IMR-90 (cell line): ENCODE measurements around the gene TAS2R38. TPM values are rescaled to one million over a fixed set of nuclear protein-coding genes. Genes with fewer than 3 reads are reported as not detected.

Experiments
- ATAC-seq: fragments of 200-7000 bp; cut with Tn5 transposase; 2 replicates; pipeline ENCODE4 v1.9.1; 2020; ENCODE audit warnings: low read depth, mild to moderate bottlenecking, moderate library complexity
- BruUV-seq: library from RNA; stranded (reverse); fragments of 400-500 nt; replicated peaks from 2 replicates; lab custom pipeline; 2021; lab: Mats Ljungman, UMichigan
- CTCF ChIA-PET: fragments of 300-600 bp; formaldehyde crosslinking; extraction: SDS; loops from one replicate; lab custom pipeline; 2021; ENCODE audit warnings: antibody characterized with exemption; lab: Yijun Ruan, JAX
- POLR2A ChIA-PET: fragments of 300-600 bp; sonication (Branson Sonifier 250); formaldehyde crosslinking; loops from one replicate; lab custom pipeline; 2022; ENCODE audit warnings: antibody characterized with exemption; ENCODE audit not compliant: unreplicated experiment; lab: Charles Lee
- DNase-seq: peaks from one replicate; pipeline ENCODE4 v3.0.0; 2013
- H2AFZ ChIP-seq: replicated peaks from 2 replicates; pipeline ENCODE3; 2013; ENCODE audit warnings: low read length, mild to moderate bottlenecking; ENCODE audit not compliant: poor library complexity
- H2AK5ac ChIP-seq: 2 replicates; pipeline ENCODE4 v1.6.1; 2013; ENCODE audit warnings: low read depth, low read length, inconsistent platforms
- H2AK9ac ChIP-seq: replicated peaks from 2 replicates; pipeline ENCODE3; 2013; ENCODE audit warnings: mild to moderate bottlenecking, low read depth, low read length, moderate library complexity; ENCODE audit not compliant: poor library complexity
- H2BK120ac ChIP-seq: 2 replicates; pipeline ENCODE4 v1.6.1; 2013; ENCODE audit warnings: low read depth, low read length, inconsistent platforms
- H2BK15ac ChIP-seq: 3 replicates; pipeline ENCODE4 v1.6.1; 2013; ENCODE audit warnings: low read depth, low read length, inconsistent platforms
- H2BK20ac ChIP-seq: 2 replicates; pipeline ENCODE4 v1.6.1; 2013; ENCODE audit warnings: low read depth, mild to moderate bottlenecking, inconsistent platforms, low read length, moderate library complexity
- H2BK5ac ChIP-seq: 2 replicates; pipeline ENCODE4 v1.6.1; 2013; ENCODE audit warnings: mild to moderate bottlenecking, low read depth, low read length, inconsistent platforms; ENCODE audit not compliant: poor library complexity, severe bottlenecking
- H3K14ac ChIP-seq: replicated peaks from 2 replicates; pipeline ENCODE4 v1.6.1; 2013; ENCODE audit warnings: low read depth, low read length, inconsistent platforms
- H3K18ac ChIP-seq: 2 replicates; pipeline ENCODE4 v1.6.1; 2013; ENCODE audit warnings: low read depth, low read length, control low read depth
- H3K23ac ChIP-seq: 2 replicates; pipeline ENCODE4 v1.6.1; 2013; ENCODE audit warnings: low read depth, low read length, inconsistent platforms
- H3K27ac ChIP-seq: 2 replicates; pipeline ENCODE4 v1.5.1; 2013; ENCODE audit warnings: mild to moderate bottlenecking, control low read depth, low read length; ENCODE audit not compliant: insufficient read depth
- H3K27me3 ChIP-seq: 2 replicates; pipeline ENCODE4 v1.6.1; 2013; ENCODE audit warnings: low read length; ENCODE audit not compliant: control insufficient read depth, insufficient read depth
- H3K36me3 ChIP-seq: 2 replicates; pipeline ENCODE4 v1.6.1; 2013; ENCODE audit warnings: low read length, mixed read lengths; ENCODE audit not compliant: control insufficient read depth, insufficient read depth
- H3K4ac ChIP-seq: 2 replicates; pipeline ENCODE4 v1.6.1; 2013; ENCODE audit warnings: low read depth, low read length, inconsistent platforms
- H3K4me1 ChIP-seq: 2 replicates; pipeline ENCODE4 v1.6.1; 2013; ENCODE audit warnings: low read length, mixed read lengths; ENCODE audit not compliant: control insufficient read depth, insufficient read depth
- H3K4me2 ChIP-seq: 2 replicates; pipeline ENCODE4 v1.6.1; 2013; ENCODE audit warnings: low read depth, mild to moderate bottlenecking, control low read depth, low read length, moderate library complexity
- H3K4me3 ChIP-seq: 2 replicates; pipeline ENCODE4 v1.5.1; 2013; ENCODE audit warnings: low read depth, mild to moderate bottlenecking, control low read depth, low read length, moderate library complexity; ENCODE audit not compliant: insufficient read depth
- H3K56ac ChIP-seq: 2 replicates; pipeline ENCODE4 v1.6.1; 2013; ENCODE audit warnings: low read length, inconsistent platforms; ENCODE audit not compliant: insufficient read depth; ENCODE audit errors: extremely low read depth
- H3K79me1 ChIP-seq, 2 experiments: 2 replicates each; pipeline ENCODE4 v1.6.1; 2013; ENCODE audit warnings: low read length in 2 of 2, inconsistent platforms in 1 of 2, low read depth in 1 of 2
- H3K9ac ChIP-seq: 2 replicates; pipeline ENCODE4 v1.6.1; 2013; ENCODE audit warnings: low read depth, low read length, control low read depth
- H3K9me1 ChIP-seq: 2 replicates; pipeline ENCODE4 v1.6.1; 2013; ENCODE audit warnings: low read length, inconsistent platforms; ENCODE audit not compliant: insufficient read depth
- H3K9me3 ChIP-seq: 2 replicates; pipeline ENCODE4 v1.6.1; 2013; ENCODE audit warnings: low read length; ENCODE audit not compliant: control insufficient read depth, insufficient read depth
- H4K20me1 ChIP-seq: 2 replicates; pipeline ENCODE4 v1.6.1; 2013; ENCODE audit warnings: low read length, inconsistent platforms; ENCODE audit not compliant: insufficient read depth
- H4K5ac ChIP-seq: 2 replicates; pipeline ENCODE4 v1.6.1; 2013; ENCODE audit warnings: mild to moderate bottlenecking, low read depth, low read length, control low read depth
- H4K8ac ChIP-seq, 2 experiments: 2 replicates each; pipeline ENCODE4 v1.6.1; 2013; ENCODE audit warnings: low read depth in 2 of 2, low read length in 2 of 2, control low read depth in 1 of 2, inconsistent platforms in 1 of 2
- H4K91ac ChIP-seq: 2 replicates; pipeline ENCODE4 v1.6.1; 2013; ENCODE audit warnings: low read depth, low read length, inconsistent platforms; ENCODE audit not compliant: insufficient read depth
- BHLHE40 ChIP-seq: fragments of 150-350 bp; IDR thresholded peaks from 2 replicates; pipeline ENCODE4 v1.6.1; 2016; ENCODE audit warnings: mild to moderate bottlenecking, low read depth, low read length
- CEBPB ChIP-seq: IDR thresholded peaks from 2 replicates; pipeline ENCODE4 v1.6.1; 2012; ENCODE audit warnings: low read depth, low read length, improper control_type of control experiment
- CHD1 ChIP-seq: IDR thresholded peaks from 2 replicates; pipeline ENCODE4 v1.6.1; 2012; ENCODE audit warnings: low read depth, low read length, improper control_type of control experiment
- FOS ChIP-seq: fragments of 150-350 bp; IDR thresholded peaks from 2 replicates; pipeline ENCODE4 v1.6.1; 2016; ENCODE audit warnings: low read depth, low read length
- MAFK ChIP-seq: IDR thresholded peaks from 2 replicates; pipeline ENCODE4 v1.6.1; 2012; ENCODE audit warnings: low read depth, low read length, improper control_type of control experiment
- MAZ ChIP-seq: IDR thresholded peaks from 2 replicates; pipeline ENCODE4 v1.6.1; 2012; ENCODE audit warnings: low read depth, mild to moderate bottlenecking, low read length, improper control_type of control experiment, moderate library complexity, borderline replicate concordance
- MXI1 ChIP-seq: IDR thresholded peaks from 2 replicates; pipeline ENCODE4 v1.6.1; 2012; ENCODE audit warnings: low read depth, mild to moderate bottlenecking, low read length, moderate library complexity, borderline replicate concordance
- NFE2L2 ChIP-seq: fragments of 150-350 bp; IDR thresholded peaks from 2 replicates; pipeline ENCODE4 v1.6.1; 2016; ENCODE audit warnings: low read depth, mild to moderate bottlenecking, low read length
- POLR2A ChIP-seq: IDR thresholded peaks from 2 replicates; pipeline ENCODE4 v1.6.1; 2012; ENCODE audit warnings: mild to moderate bottlenecking, low read depth, low read length
- RAD21 ChIP-seq: IDR thresholded peaks from 2 replicates; pipeline ENCODE4 v1.6.1; 2012; ENCODE audit warnings: low read length, improper control_type of control experiment
- RCOR1 ChIP-seq: IDR thresholded peaks from 2 replicates; pipeline ENCODE4 v1.6.1; 2012; ENCODE audit warnings: mild to moderate bottlenecking, low read length, improper control_type of control experiment; ENCODE audit not compliant: insufficient replicate concordance
- RFX5 ChIP-seq: IDR thresholded peaks from 2 replicates; pipeline ENCODE4 v1.8.0; 2012; ENCODE audit warnings: low read depth, mild to moderate bottlenecking, low read length, moderate library complexity
- SMC3 ChIP-seq: fragments of 150-350 bp; IDR thresholded peaks from 2 replicates; pipeline ENCODE4 v1.6.1; 2016; ENCODE audit warnings: low read depth, mild to moderate bottlenecking, antibody characterized with exemption, low read length, moderate library complexity
- WGBS, 2 experiments: methylation state at CpG; one replicate each; pipeline versions ENCODE4 v1.1.5 to v1.1.7; 2013; ENCODE audit warnings: missing lambda C conversion rate in 2 of 2; ENCODE audit not compliant: insufficient read length in 1 of 2; ENCODE audit errors: extremely low coverage in 2 of 2; 5-methylcytosine and 5-hydroxymethylcytosine counted together
- dilution Hi-C: fragments of 300-500 bp; cut with HindIII; formaldehyde crosslinking; loops from one replicate; pipeline ENCODE4 v1.14.3; 2018; ENCODE audit warnings: low sequenced_read_pairs; ENCODE audit not compliant: unreplicated experiment
- in situ Hi-C: fragments of 300-500 bp; cut with MboI; formaldehyde crosslinking; loops from 3 replicates; pipeline ENCODE4 v1.14.3; 2019; ENCODE audit warnings: low sequenced_read_pairs, inconsistent platforms, mixed read lengths
- intact Hi-C: fragments of 100-400 bp; cut with micrococcal nuclease; formaldehyde crosslinking; loops from 2 replicates; pipeline ENCODE4 v1.10.0; 2022
- polyA plus RNA-seq, 3 experiments: library from polyadenylated mRNA; depleted of rRNA; stranded (reverse); fragments of >200 nt; gene quantifications; 2 replicates each; pipeline ENCODE4 v1.2.3, GENCODE V29; 2012; ENCODE audit warnings: low replicate concordance in 1 of 3
- total RNA-seq: library from RNA; depleted of rRNA; stranded (reverse); fragments of >200 nt; gene quantifications from 2 replicates; pipeline ENCODE4 v1.2.3, GENCODE V29; 2012
- TF ChIP-seq, protein P1 (sequence below): conservative IDR thresholded peaks from 2 replicates; pipeline ENCODE4 v1.5.1; 2012; ENCODE audit warnings: mild to moderate bottlenecking, low read depth, low read length, improper control_type of control experiment
- TF ChIP-seq, protein P2 (sequence below): fragments of 150-350 bp; IDR thresholded peaks from 2 replicates; pipeline ENCODE4 v1.6.1; 2016; ENCODE audit warnings: low read depth, mild to moderate bottlenecking, low read length, moderate library complexity, borderline replicate concordance
- TF ChIP-seq, protein P3 (sequence below): fragments of 150-350 bp; IDR thresholded peaks from 2 replicates; pipeline ENCODE4 v1.6.1; 2017; ENCODE audit warnings: mild to moderate bottlenecking, antibody characterized with exemption, low read length, low read depth

Gene TAS2R38
- total and polyA plus RNA-seq, 2 of the 4 experiments (the other 2 are of a cell fraction), result not detected

DNA sequence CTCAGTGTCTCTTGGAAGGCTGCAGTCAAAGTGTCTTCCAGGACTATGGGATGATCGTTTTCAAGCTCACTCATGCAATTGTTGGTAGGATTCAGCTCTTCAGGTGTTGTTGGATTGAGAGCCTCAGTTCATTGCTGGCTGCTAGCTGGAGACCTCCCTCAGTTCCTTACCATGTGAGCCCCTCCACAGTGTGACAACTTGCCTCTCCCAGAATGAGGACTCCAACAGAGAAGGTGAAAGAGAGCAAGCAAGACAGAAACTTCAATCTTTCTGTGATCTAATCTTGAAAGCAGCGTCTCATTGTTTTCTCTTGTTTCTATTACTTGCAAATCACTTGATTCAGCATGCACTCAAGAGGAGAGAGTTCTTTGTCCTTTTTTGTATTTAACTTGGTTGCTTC, 44.6 kb upstream of the TAS2R38 start:
- no peak overlapping the region for H3K27ac ChIP-seq
- no peaks in the 10 kb centered on the region for H3K36me3 ChIP-seq
- H2AK9ac ChIP-seq, result no peak overlapping the region
- no CpG with 5 or more reads among the region's 2 CpGs for WGBS, 2 experiments
- H2BK5ac ChIP-seq, result no peak overlapping the region
- no peak overlapping the region for H3K23ac ChIP-seq
- peaks cover 11% of the 10 kb centered on the region; the same call in 1 of the 2 replicates for H3K9me3 ChIP-seq
- TF ChIP-seq MXI1, result no peak
- no peak for TF ChIP-seq BHLHE40
- TF ChIP-seq, protein P1, sequence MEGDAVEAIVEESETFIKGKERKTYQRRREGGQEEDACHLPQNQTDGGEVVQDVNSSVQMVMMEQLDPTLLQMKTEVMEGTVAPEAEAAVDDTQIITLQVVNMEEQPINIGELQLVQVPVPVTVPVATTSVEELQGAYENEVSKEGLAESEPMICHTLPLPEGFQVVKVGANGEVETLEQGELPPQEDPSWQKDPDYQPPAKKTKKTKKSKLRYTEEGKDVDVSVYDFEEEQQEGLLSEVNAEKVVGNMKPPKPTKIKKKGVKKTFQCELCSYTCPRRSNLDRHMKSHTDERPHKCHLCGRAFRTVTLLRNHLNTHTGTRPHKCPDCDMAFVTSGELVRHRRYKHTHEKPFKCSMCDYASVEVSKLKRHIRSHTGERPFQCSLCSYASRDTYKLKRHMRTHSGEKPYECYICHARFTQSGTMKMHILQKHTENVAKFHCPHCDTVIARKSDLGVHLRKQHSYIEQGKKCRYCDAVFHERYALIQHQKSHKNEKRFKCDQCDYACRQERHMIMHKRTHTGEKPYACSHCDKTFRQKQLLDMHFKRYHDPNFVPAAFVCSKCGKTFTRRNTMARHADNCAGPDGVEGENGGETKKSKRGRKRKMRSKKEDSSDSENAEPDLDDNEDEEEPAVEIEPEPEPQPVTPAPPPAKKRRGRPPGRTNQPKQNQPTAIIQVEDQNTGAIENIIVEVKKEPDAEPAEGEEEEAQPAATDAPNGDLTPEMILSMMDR, result no peak
- TF ChIP-seq RCOR1, result no peak
- no peak for TF ChIP-seq CEBPB
- no peak for TF ChIP-seq RFX5
- TF ChIP-seq CHD1, result no peak
- no peak for TF ChIP-seq NFE2L2
- TF ChIP-seq FOS, result no peak
- no peak for TF ChIP-seq MAZ
- TF ChIP-seq, protein P2, sequence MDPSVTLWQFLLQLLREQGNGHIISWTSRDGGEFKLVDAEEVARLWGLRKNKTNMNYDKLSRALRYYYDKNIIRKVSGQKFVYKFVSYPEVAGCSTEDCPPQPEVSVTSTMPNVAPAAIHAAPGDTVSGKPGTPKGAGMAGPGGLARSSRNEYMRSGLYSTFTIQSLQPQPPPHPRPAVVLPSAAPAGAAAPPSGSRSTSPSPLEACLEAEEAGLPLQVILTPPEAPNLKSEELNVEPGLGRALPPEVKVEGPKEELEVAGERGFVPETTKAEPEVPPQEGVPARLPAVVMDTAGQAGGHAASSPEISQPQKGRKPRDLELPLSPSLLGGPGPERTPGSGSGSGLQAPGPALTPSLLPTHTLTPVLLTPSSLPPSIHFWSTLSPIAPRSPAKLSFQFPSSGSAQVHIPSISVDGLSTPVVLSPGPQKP, result no peak
- TF ChIP-seq POLR2A, result no peak
- no peak for TF ChIP-seq RAD21
- no peak for TF ChIP-seq MAFK
- TF ChIP-seq, protein P3, sequence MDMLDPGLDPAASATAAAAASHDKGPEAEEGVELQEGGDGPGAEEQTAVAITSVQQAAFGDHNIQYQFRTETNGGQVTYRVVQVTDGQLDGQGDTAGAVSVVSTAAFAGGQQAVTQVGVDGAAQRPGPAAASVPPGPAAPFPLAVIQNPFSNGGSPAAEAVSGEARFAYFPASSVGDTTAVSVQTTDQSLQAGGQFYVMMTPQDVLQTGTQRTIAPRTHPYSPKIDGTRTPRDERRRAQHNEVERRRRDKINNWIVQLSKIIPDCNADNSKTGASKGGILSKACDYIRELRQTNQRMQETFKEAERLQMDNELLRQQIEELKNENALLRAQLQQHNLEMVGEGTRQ, result no peak
- TF ChIP-seq SMC3, result no peak
- H3K4ac ChIP-seq, result no peak overlapping the region
- H3K4me3 ChIP-seq, result no peak overlapping the region
- H3K9ac ChIP-seq, result no peak overlapping the region
- H4K8ac ChIP-seq, result no peak overlapping the region
- H3K18ac ChIP-seq, result no peak overlapping the region
- dilution Hi-C loops, result no loop called here
- no peak overlapping the region for H2AK5ac ChIP-seq
- DNase-seq (no peak), ATAC-seq (no peak)
- in situ Hi-C loops, result no loop called here
- H2BK20ac ChIP-seq, result no peak overlapping the region
- CTCF ChIA-PET, result no interaction called here
- no peak overlapping the region for H3K14ac ChIP-seq
- no peak overlapping the region for H4K91ac ChIP-seq
- H3K56ac ChIP-seq, result no peak overlapping the region
- no peak overlapping the region for H2BK15ac ChIP-seq
- H2BK120ac ChIP-seq, result no peak overlapping the region
- no peak overlapping the region for H4K5ac ChIP-seq
- no peaks in the 10 kb centered on the region for H4K20me1 ChIP-seq
- no peaks in the 10 kb centered on the region for H3K27me3 ChIP-seq
- intact Hi-C loops, result no loop called here
- H3K4me1 ChIP-seq, result no peaks in the 10 kb centered on the region
- no TSS peak for BruUV-seq
- no peaks in the 10 kb centered on the region for H3K79me1 ChIP-seq
- POLR2A ChIA-PET, result no interaction called here
- no peaks in the 10 kb centered on the region for H3K9me1 ChIP-seq
- no peak overlapping the region for H3K4me2 ChIP-seq
- H2AFZ ChIP-seq, result no peak overlapping the region
